ENCODE results near the gene OR10A6.
A peak's percentile ranks its signal among the peaks of the same experiment; 100 is the strongest.

Gene OR10A6

DNA sequence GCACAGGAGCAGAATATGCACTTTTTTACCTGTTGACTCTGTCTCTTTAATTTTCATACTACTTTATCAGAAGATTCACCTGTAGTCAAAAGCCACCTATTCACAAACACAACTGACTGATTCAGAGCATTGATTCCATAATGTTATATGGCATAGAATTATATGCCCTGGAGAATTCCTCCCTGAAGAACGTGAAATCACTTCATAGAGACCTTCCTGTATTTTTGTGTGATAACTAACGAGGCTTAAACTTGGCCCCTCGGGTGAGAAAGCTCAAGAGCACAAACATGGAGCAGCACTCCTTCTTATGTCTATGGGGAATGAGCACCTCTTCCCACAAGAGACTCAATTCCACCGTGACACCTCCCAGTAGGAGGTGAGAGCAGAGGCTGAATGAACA, at the start of gene OR10A6:
Gene OR10A6, minus strand, starts transcription at position 101 of the 400 bp plus-strand sequence. CDS start 2,606 bp downstream, outside the sequence.
- H3K27ac ChIP-seq, result no peak within 1 kb of the TSS
- no peak for DNase-seq (ENCODE audit: low read depth, low spot score)

- peak overlapping the region; percentile 95 for H3K27ac ChIP-seq
- DNase-seq (ENCODE audit: low read depth, low spot score), result no peak
These were observed 46.3 kb upstream of the OR10A6 start for GRCh38 chr11:7977232-7977917.

DNA sequence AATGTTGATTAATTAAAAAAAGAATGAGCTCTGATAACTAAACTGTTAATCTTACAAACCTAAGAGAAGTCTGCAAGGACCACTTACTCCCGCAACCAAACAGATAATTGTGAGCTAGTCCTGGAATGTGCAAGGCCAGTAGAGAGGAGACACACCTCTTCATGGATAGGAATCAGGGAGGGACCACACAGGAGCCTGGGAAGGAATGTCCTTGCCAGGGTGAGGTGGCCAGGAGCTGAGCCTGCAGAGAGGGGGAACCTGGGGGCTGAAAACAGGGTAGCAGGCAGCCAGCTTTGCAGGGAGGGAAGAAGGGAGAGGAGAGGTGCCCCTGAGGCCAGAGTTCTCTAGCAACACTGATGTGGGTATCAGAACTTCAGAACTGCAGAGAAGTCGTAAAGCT, 43.6 kb upstream of the OR10A6 start:
- DNase-seq (ENCODE audit: low read depth, low spot score), result no peak
- peak overlapping the region; percentile 95 for H3K27ac ChIP-seq

DNA sequence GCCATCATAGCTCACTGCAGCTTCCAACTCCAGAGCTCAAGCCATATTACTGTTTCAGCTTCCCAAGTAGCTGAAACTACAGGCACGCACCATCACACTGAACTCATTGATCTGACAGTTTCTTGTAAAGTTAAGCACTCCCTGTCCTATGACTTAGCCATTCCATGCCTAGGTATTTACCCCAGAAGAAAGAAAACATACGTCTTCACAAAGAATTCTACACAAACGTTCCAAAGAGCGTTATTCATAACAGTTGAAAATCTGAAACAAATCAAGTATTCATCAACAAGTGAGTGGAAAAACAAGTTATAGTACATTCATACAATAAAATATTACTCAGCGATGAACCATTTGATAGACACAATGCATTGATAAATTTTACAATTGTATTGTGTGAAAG, 41.9 kb upstream of the OR10A6 start:
- DNase-seq (ENCODE audit: low read depth, low spot score), result peak; percentile 66
- peak overlapping the region; percentile 95 for H3K27ac ChIP-seq

DNA sequence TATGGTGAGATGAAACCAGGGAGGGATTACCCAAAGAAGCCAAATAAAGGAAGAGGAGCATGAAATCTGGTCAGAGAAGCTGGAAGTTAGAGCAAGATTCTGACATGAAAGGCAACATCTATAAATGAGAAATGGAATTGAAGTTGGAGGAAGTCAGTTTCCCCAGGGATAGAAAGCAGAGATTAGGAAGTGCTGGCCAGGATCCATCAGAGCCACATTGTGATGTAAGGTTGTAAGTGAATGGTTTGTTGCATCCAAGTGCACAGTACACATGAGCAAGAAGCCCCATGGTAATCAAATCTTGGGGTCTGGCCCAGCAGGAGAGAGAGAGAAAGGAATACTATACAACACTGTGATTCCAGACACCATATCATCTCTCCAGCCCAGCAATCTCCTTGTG, 40.8 kb upstream of the OR10A6 start:
- peak overlapping the region; percentile 95 for H3K27ac ChIP-seq
- DNase-seq (ENCODE audit: low read depth, low spot score), result no peak

DNA sequence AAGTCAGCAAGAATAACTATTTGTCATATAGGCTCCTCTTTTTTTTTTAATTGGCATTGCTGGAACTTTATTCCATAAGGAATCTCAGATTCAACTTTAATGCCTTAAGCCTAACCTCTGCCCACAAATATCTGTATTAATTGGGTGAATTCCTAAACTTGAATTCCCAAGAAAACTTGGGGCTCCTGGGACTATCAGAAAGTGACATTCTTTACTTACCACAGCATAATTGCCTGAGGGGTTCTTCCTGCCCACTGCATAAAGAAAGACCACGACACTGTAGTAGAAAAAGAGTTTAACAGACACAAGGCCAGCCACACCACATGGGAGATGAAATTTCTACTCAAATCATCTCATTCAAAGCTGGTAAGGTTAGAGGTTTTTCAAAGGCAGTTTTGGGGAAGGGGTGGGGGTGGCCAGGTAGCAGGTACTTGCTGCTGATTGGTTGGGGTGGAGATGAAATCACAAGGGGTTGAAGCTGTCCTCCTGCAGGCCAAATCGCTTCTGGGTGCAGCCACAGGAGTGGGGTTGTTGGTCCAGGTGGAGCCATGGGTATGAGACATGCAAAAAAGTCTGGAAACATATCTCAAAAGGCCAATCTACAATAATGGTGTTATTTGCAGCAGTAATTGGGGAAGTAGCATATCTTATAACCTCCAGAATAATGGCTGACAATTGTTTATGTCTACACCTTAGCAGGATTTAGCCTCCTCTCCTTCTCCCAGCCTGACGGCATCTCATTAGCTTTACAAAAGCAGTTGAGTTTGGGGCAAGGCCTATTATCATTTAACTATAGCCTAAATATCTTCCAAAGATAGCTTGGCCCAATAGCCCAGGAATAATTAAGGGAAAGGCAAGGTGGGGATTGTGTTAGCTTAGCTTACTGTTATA, 38.9 kb upstream of the OR10A6 start:
- DNase-seq (ENCODE audit: low read depth, low spot score), result no peak
- H3K27ac ChIP-seq, result no peak overlapping the region

- no peak for DNase-seq (ENCODE audit: low read depth, low spot score)
- H3K27ac ChIP-seq, result no peak overlapping the region
These were observed 37.6 kb upstream of the OR10A6 start for GRCh38 chr11:7968686-7969085.

- DNase-seq (ENCODE audit: low read depth, low spot score), result no peak
- peak overlapping the region; percentile 90 for H3K27ac ChIP-seq
These were observed 36.8 kb upstream of the OR10A6 start for GRCh38 chr11:7967826-7968225.

DNA sequence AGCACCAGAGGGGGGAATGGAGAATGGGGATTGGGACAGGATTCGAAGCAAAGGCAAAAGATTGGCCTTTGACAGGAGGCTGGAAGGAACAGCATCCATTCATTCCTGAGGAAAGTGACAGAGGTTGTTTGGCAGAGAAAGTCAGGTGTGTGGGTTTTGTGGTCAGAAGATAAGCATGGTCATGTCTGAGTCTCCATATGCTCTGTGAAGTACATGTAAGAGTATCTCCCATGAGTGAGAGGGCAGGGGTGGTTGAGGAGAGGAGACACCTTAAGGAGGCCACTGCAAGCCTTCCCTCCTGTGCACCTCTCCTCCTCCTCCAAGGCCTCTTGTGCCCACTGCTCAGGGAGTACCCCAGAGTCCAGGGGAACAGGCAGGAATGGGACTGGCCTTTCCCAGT, 36.0 kb upstream of the OR10A6 start:
- peak; percentile 51 for DNase-seq (ENCODE audit: low read depth, low spot score)
- peak overlapping the region; percentile 90 for H3K27ac ChIP-seq

DNA sequence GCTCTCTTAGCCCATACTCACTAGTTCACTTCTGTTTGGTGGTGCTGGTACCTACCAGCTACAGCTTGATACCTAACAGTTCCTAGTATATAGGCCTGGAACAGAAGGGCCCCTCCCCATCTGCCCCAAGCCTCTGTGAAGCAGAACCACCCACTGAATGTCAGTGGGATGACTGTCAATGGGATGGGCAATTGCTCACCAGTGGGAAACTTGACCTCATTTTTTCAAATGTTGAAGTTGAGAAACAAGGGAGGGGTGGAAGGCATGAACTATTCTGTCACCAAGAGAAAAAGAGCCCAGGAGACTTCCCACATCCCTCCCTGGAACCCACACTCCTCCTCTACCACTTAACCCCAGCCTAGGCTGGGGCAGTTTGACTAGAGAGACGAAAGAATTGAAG, 34.3 kb upstream of the OR10A6 start, which contains the start of gene NLRP10:
Gene NLRP10, minus strand, starts transcription at position 62 of the 400 bp plus-strand sequence. CDS start 1,952 bp downstream, outside the sequence.
- H3K27ac ChIP-seq, result peak within 1 kb of the TSS; percentile 90
- peak; percentile 75 for DNase-seq (ENCODE audit: low read depth, low spot score)

DNA sequence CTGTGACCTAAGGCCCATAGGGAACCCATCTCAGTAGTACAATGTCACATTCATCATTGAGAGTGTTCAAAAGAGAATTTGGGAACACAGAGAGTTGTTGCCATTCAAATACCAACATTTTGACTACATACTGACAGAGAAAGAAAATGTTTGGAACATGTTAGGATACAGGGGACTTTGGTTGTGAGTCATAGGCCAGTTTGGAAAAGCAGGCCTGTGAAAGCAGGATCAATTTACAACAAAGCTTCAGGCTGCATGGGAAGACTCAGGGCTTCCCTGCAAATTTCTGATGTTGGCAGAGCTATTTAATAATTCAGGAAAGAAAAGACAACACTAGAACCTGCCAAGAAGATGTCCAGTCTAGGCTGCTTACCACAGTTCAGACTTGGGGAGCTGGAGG, 33.8 kb upstream of the OR10A6 start:
- peak overlapping the region; percentile 90 for H3K27ac ChIP-seq
- no peak for DNase-seq (ENCODE audit: low read depth, low spot score)

- no peak for DNase-seq (ENCODE audit: low read depth, low spot score)
- peak overlapping the region; percentile 90 for H3K27ac ChIP-seq
These were observed 33.2 kb upstream of the OR10A6 start for GRCh38 chr11:7964261-7964660.

DNA sequence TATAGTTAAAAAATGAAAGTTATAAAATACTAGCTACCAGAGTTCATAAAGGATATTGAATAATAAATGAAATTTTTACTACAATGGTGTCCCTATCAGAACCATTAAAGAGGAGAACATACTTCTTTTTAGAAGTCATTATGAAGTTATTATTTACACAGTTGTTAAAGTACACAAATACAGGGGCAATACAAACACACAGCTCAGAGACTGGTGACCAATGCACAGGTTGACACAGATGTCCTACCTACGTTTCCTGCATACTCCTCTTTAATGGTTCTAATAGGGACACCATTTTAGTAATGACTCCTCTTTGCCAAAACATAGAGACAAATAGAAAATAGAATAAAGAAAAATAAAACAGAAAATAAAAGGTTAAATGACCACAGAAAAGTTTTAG, 24.1 kb upstream of the OR10A6 start:
- no peak overlapping the region for H3K27ac ChIP-seq
- DNase-seq (ENCODE audit: low read depth, low spot score), result no peak

GRCh38 chr11:7949934-7950333, 18.9 kb upstream of the OR10A6 start:
- H3K27ac ChIP-seq, result no peak overlapping the region
- no peak for DNase-seq (ENCODE audit: low read depth, low spot score)

DNA sequence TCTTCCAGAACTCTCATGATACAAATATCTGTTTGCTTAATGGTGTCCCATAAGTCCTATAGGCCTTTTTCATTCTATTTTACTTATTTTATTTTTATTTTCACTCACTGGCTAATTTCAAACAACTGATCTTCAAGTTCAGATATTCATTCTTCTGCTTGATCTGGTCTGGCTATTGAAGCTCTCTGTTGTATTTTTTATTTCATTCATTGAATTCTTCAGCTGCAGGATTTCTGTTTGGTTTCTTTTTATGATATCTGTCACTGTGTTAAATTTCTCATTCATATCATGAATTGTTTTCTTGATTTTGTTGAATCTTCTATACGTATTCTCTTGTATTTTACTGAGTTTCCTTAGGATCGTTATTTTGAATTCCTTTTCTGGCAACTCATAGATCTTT, 13.1 kb upstream of the OR10A6 start:
- no peak for DNase-seq (ENCODE audit: low read depth, low spot score)
- no peak overlapping the region for H3K27ac ChIP-seq

- H3K27ac ChIP-seq, result no peak within 1 kb of the TSS
- DNase-seq (ENCODE audit: low read depth, low spot score), result no peak
These were observed 10.5 kb upstream of the OR10A6 start, which contains the start of gene OR10A3 for GRCh38 chr11:7941608-7942007. OR10A3 (minus strand) TSS chr11:7941708; CDS start chr11:7939520, 2,188 bp downstream.

- no peak for DNase-seq (ENCODE audit: low read depth, low spot score)
- no peak overlapping the region for H3K27ac ChIP-seq
These were observed 10.1 kb upstream of the OR10A6 start for GRCh38 chr11:7941146-7941545.

- DNase-seq (ENCODE audit: low read depth, low spot score), result peak; percentile 27
- no peak overlapping the region for H3K27ac ChIP-seq
These were observed 5.5 kb upstream of the OR10A6 start for GRCh38 chr11:7936615-7937014.

GRCh38 chr11:7927635-7928034, 3.4 kb downstream of the OR10A6 start:
- no peak for DNase-seq (ENCODE audit: low read depth, low spot score)
- no peak overlapping the region for H3K27ac ChIP-seq

- no peak for DNase-seq (ENCODE audit: low read depth, low spot score)
- H3K27ac ChIP-seq, result no peak overlapping the region
These were observed 6.5 kb downstream of the OR10A6 start for GRCh38 chr11:7924536-7924935.

DNA sequence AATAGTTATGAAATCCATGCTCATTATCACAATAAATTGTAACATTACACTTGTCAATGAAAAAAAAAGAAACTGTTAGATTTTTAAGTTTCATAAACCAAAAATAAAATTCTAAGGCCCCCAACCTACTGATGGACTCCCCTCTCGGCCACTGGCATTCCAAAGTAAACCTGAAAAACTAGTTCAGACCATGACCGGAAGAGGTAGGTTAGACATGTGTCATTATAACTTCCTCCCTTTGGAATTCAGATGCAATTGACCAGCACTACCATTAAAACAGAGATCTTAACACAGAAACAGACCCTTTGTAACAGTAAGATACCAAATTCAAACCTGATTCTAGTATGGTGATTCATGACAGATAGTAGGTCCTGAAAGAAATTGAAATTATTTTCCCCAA, 12.9 kb downstream of the OR10A6 start:
- H3K27ac ChIP-seq, result no peak overlapping the region
- DNase-seq (ENCODE audit: low read depth, low spot score), result no peak
